H1 (cell line): ENCODE results near the gene GPSM3. TPM values are rescaled to one million over a fixed set of nuclear protein-coding genes. Genes with fewer than 3 reads are reported as not detected.

Experiments used
- CTCF ChIA-PET: fragments of 300-600 bp; sonication (Branson Sonifier 250); formaldehyde crosslinking; loops from one replicate; lab custom pipeline; 2021; ENCODE audit not compliant: partially characterized antibody; lab: Charles Lee
- POLR2A ChIA-PET: fragments of 300-600 bp; sonication (Branson Sonifier 250); formaldehyde crosslinking; loops from one replicate; lab custom pipeline; 2021; ENCODE audit warnings: inconsistent platforms; ENCODE audit not compliant: partially characterized antibody; lab: Charles Lee
- DNase-seq, 2 experiments: peaks; one replicate each; pipeline versions ENCODE4 v3.0.0 to v3.0.0-alpha.2; 2010 to 2022; ENCODE audit warnings: low spot score in 2 of 2, low read depth in 1 of 2, mixed read lengths in 1 of 2
- FAIRE-seq: peaks from 2 replicates; lab custom pipeline; 2011; peaks lifted over from hg19 to GRCh38; lab: Jason Lieb, UNC
- H2AFZ ChIP-seq: 2 replicates; pipeline ENCODE4 v1.8.1; 2012; ENCODE audit warnings: low read length, inconsistent platforms
- H2AK5ac ChIP-seq: 2 replicates; pipeline ENCODE4 v1.6.1; 2013; ENCODE audit warnings: low read depth, low read length
- H2BK120ac ChIP-seq: replicated peaks from 2 replicates; pipeline ENCODE3; 2013; ENCODE audit warnings: low read depth, low read length, inconsistent platforms
- H2BK12ac ChIP-seq: 2 replicates; pipeline ENCODE4 v1.6.1; 2013; ENCODE audit warnings: low read depth, low read length
- H2BK15ac ChIP-seq: 2 replicates; pipeline ENCODE4 v1.6.1; 2013; ENCODE audit warnings: low read length
- H2BK20ac ChIP-seq: 2 replicates; pipeline ENCODE4 v1.6.1; 2013; ENCODE audit warnings: low read length
- H2BK5ac ChIP-seq: 2 replicates; pipeline ENCODE4 v1.6.1; 2013; ENCODE audit warnings: low read depth, low read length
- H3K14ac ChIP-seq: 2 replicates; pipeline ENCODE4 v1.6.1; 2013; ENCODE audit warnings: inconsistent platforms; ENCODE audit not compliant: insufficient read length
- H3K18ac ChIP-seq: 2 replicates; pipeline ENCODE4 v1.6.1; 2013; ENCODE audit warnings: low read length; ENCODE audit errors: extremely low read depth
- H3K23ac ChIP-seq: 2 replicates; pipeline ENCODE4 v1.6.1; 2013; ENCODE audit warnings: inconsistent platforms; ENCODE audit not compliant: insufficient read length
- H3K23me2 ChIP-seq: 2 replicates; pipeline ENCODE4 v1.6.1; 2013; ENCODE audit warnings: low read depth, low read length
- H3K27ac ChIP-seq: 2 replicates; pipeline ENCODE4 v1.6.1; 2011; ENCODE audit warnings: low read depth, low read length, inconsistent platforms
- H3K27me3 ChIP-seq, 4 experiments: replicated peaks in 1 of 4; 1 replicate in 1 of 4; 2 replicates in 3 of 4; pipeline versions ENCODE4 v1.6.1 to v1.8.1; 2011 to 2013; ENCODE audit warnings: low read length in 3 of 4, mild to moderate bottlenecking in 3 of 4, inconsistent platforms in 2 of 4, mixed read lengths in 2 of 4, moderate library complexity in 1 of 4; ENCODE audit not compliant: control insufficient read depth in 3 of 4, insufficient read depth in 3 of 4; ENCODE audit errors: extremely low read depth in 1 of 4
- H3K36me3 ChIP-seq, 4 experiments: 2 replicates each; pipeline versions ENCODE4 v1.6.1 to v1.8.1; 2011 to 2013; ENCODE audit warnings: mild to moderate bottlenecking in 4 of 4, low read length in 3 of 4, moderate library complexity in 2 of 4, control low read depth in 1 of 4, inconsistent platforms in 1 of 4; ENCODE audit not compliant: insufficient read depth in 4 of 4, control insufficient read depth in 2 of 4
- H3K4ac ChIP-seq: replicated peaks from 2 replicates; pipeline ENCODE3; 2013; ENCODE audit warnings: low read length, low read depth, mixed read lengths, inconsistent platforms; ENCODE audit not compliant: insufficient read length
- H3K4me1 ChIP-seq, 4 experiments: replicated peaks in 1 of 4; 1 replicate in 1 of 4; 2 replicates in 3 of 4; pipeline versions ENCODE4 v1.6.1 to v1.8.1; 2011 to 2013; ENCODE audit warnings: low read length in 3 of 4, inconsistent platforms in 2 of 4, mixed read lengths in 1 of 4; ENCODE audit not compliant: insufficient read depth in 4 of 4, control insufficient read depth in 3 of 4
- H3K4me2 ChIP-seq, 2 experiments: 2 replicates each; pipeline versions ENCODE4 v1.6.1 to v1.8.1; 2011 to 2013; ENCODE audit warnings: low read depth in 2 of 2, low read length in 2 of 2, control low read depth in 1 of 2, inconsistent platforms in 1 of 2, mild to moderate bottlenecking in 1 of 2; ENCODE audit not compliant: insufficient read depth in 1 of 2
- H3K4me3 ChIP-seq, 4 experiments: fragments of 200-600, 300-600 bp in 1 of 4; sonication (generic), shearing (Covaris generic), sonication (Bioruptor Twin) in 1 of 4; 2 replicates each; pipeline versions ENCODE4 v1.5.1 to v1.8.1; 2011 to 2016; ENCODE audit warnings: low read length in 4 of 4, low read depth in 3 of 4, control low read depth in 2 of 4, inconsistent platforms in 2 of 4, mild to moderate bottlenecking in 2 of 4, mixed read lengths in 1 of 4, moderate library complexity in 1 of 4; ENCODE audit not compliant: insufficient read depth in 2 of 4; ENCODE audit errors: extremely low read depth in 1 of 4
- H3K56ac ChIP-seq: replicated peaks from 2 replicates; pipeline ENCODE3; 2013; ENCODE audit warnings: low read depth, mild to moderate bottlenecking, mixed read lengths, low read length, inconsistent platforms; ENCODE audit not compliant: insufficient read length
- H3K79me1 ChIP-seq: 2 replicates; pipeline ENCODE4 v1.6.1; 2013; ENCODE audit warnings: low read depth, low read length, control low read depth
- H3K79me2 ChIP-seq, 2 experiments: 2 replicates each; pipeline versions ENCODE4 v1.6.1 to v1.8.1; 2012 to 2013; ENCODE audit warnings: low read length in 2 of 2, mild to moderate bottlenecking in 2 of 2, inconsistent platforms in 1 of 2; ENCODE audit not compliant: insufficient read depth in 2 of 2, control insufficient read depth in 1 of 2
- H3K9ac ChIP-seq, 4 experiments: replicated peaks in 1 of 4; 1 replicate in 1 of 4; 2 replicates in 3 of 4; pipeline versions ENCODE4 v1.6.1 to v1.8.1; 2011 to 2013; ENCODE audit warnings: low read depth in 3 of 4, low read length in 3 of 4, control low read depth in 2 of 4, mild to moderate bottlenecking in 2 of 4, moderate library complexity in 2 of 4, inconsistent platforms in 1 of 4; ENCODE audit errors: extremely low read depth in 1 of 4
- H3K9me3 ChIP-seq, 2 experiments: 2 replicates each; pipeline versions ENCODE4 v1.6.1 to v1.8.1; 2012 to 2013; ENCODE audit warnings: mild to moderate bottlenecking in 2 of 2, moderate library complexity in 2 of 2, control low read depth in 1 of 2, inconsistent platforms in 1 of 2, low read depth in 1 of 2, low read length in 1 of 2, mixed read lengths in 1 of 2; ENCODE audit not compliant: insufficient read depth in 2 of 2
- H4K20me1 ChIP-seq, 2 experiments: replicated peaks in 1 of 2; 2 replicates each; pipeline versions ENCODE3 to v1.8.1; 2011 to 2013; ENCODE audit warnings: inconsistent platforms in 2 of 2, low read length in 2 of 2, mild to moderate bottlenecking in 1 of 2; ENCODE audit not compliant: insufficient read depth in 2 of 2, control insufficient read depth in 1 of 2
- H4K5ac ChIP-seq: 2 replicates; pipeline ENCODE4 v1.6.1; 2013; ENCODE audit warnings: low read length, low read depth, mixed read lengths, inconsistent platforms; ENCODE audit not compliant: insufficient read length
- H4K8ac ChIP-seq: 2 replicates; pipeline ENCODE4 v1.8.0; 2013; ENCODE audit warnings: mild to moderate bottlenecking, moderate library complexity, low read length, inconsistent platforms; ENCODE audit not compliant: insufficient read depth; ENCODE audit errors: extremely low read depth
- H4K91ac ChIP-seq: replicated peaks from 2 replicates; pipeline ENCODE3; 2013; ENCODE audit warnings: low read length, mixed read lengths, inconsistent platforms; ENCODE audit not compliant: insufficient read length
- SIN3A ChIP-seq, 2 experiments: IDR thresholded peaks in 1 of 2; conservative IDR thresholded peaks in 1 of 2; 2 replicates each; pipeline ENCODE4 v1.6.1; 2011 to 2012; ENCODE audit warnings: low read length in 2 of 2, improper control_type of control experiment in 1 of 2, low read depth in 1 of 2, mild to moderate bottlenecking in 1 of 2
- WGBS, 2 experiments: shearing (Covaris generic) in 1 of 2; methylation state at CpG; one replicate each; pipeline versions ENCODE4 v1.1.6 to v1.1.7; 2013 to 2015; ENCODE audit warnings: low lambda C conversion rate in 2 of 2, mixed read lengths in 2 of 2, inconsistent platforms in 1 of 2, low coverage in 1 of 2, missing lambda C conversion rate in 1 of 2; ENCODE audit not compliant: insufficient replicate concordance in 2 of 2, insufficient coverage in 1 of 2, insufficient read length in 1 of 2; ENCODE audit errors: extremely low coverage in 1 of 2, missing lambda C conversion rate in 1 of 2; 5-methylcytosine and 5-hydroxymethylcytosine counted together
- polyA plus RNA-seq, 7 experiments: library from polyadenylated mRNA; depleted of rRNA in 3 of 7; stranded (reverse) in 5 of 7; unstranded in 2 of 7; fragments of >200 nt in 5 of 7; fragments of 200-250 nt in 2 of 7; gene quantifications; 1 replicate in 5 of 7; 2 replicates in 1 of 7; 4 replicates in 1 of 7; pipeline versions ENCODE4 v1.2.1 to v1.2.3, GENCODE V29; 2011 to 2013; ENCODE audit warnings: missing spikeins in 2 of 7, mixed read lengths in 2 of 7
- total RNA-seq: library from RNA; stranded (reverse); fragmentation: NEBNext Ultra II Directional; extraction: Animal tissue kit (Norgen Biotek cat#: 25700); gene quantifications from 2 replicates; pipeline ENCODE4 v1.2.1, GENCODE V29; 2021

Gene GPSM3
- total and polyA plus RNA-seq, 2 of the 8 experiments (the other 6 are each of a cell fraction or from before 2014, with no cell fraction given) = 6.6 to 9.8 TPM

- Histone ChIP-seq H3K79me2 (peaks cover 0 to 13% of the 10 kb centered on the region in 2 experiments; a peak in 3 of 4 replicates), H4K91ac (no peak overlapping the region), H4K5ac (no peak overlapping the region), H2BK15ac (no peak overlapping the region), H4K8ac (no peak overlapping the region), H3K9me3 (no peaks in the 10 kb centered on the region), H2BK12ac (no peak overlapping the region), H3K4ac (no peak overlapping the region), H3K27me3 (no peaks in the 10 kb centered on the region), H2AK5ac (no peak overlapping the region), H3K4me3 (no peak overlapping the region), H3K4me2 (no peak overlapping the region), H3K4me1 (peaks cover 1 to 9% (median 3%) of the 10 kb centered on the region in 4 experiments; a peak in 5 of 7 replicates), H3K14ac (no peak overlapping the region), H3K56ac (no peak overlapping the region), H3K36me3 (peaks cover 4 to 41% (median 32%) of the 10 kb centered on the region in 4 experiments), H2AFZ (no peak overlapping the region), H3K18ac (no peak overlapping the region)
- 88% methylated on average over 2 of the region's 2 CpGs; no CpG with 5 or more reads in 1 of the 2 experiments for WGBS, 2 experiments
- POLR2A ChIA-PET = interaction anchor here (0.9 to 6.8 kb wide), 10 partner anchors 8 to 198 kb away, joined by 3 to 49 read pairs (median 4); partner anchors contain the start of genes AGPAT1, FKBPL, PRRT1 and TNXB
- TF ChIP-seq SIN3A (conservative IDR thresholded peaks at IDR 0.05 in 1 of 2, IDR thresholded peaks at IDR 0.05 in 1 of 2; ENCODE audit: low read depth in 1 of 2, low read length in 2 of 2) = no peak
- TF ChIP-seq, all 59 proteins: peak for 0
- Histone ChIP-seq H3K23me2 (no peaks in the 10 kb centered on the region), H3K79me1 (no peaks in the 10 kb centered on the region; the same call in 1 of the 2 replicates), H2BK20ac (no peak overlapping the region), H3K23ac (no peak overlapping the region), H3K9ac (no peak overlapping the region), H3K27ac (no peak overlapping the region), H4K20me1 (peaks cover 2 to 7% of the 10 kb centered on the region in 2 experiments), H2BK5ac (no peak overlapping the region), H2BK120ac (no peak overlapping the region)
- FAIRE-seq (no peak), DNase-seq (no peak)
- CTCF ChIA-PET = interaction anchor here (1.1 to 6.7 kb wide), 6 partner anchors 10 to 54 kb away, joined by 3 to 72 read pairs (median 8); no protein-coding TSS in a partner anchor
These were observed 24.1 kb downstream of the GPSM3 start for GRCh38 chr6:32168350-32168749.
